Measurements from ENCODE around the gene NUAK1.
A peak's percentile ranks its signal among the peaks of the same experiment; 100 is the strongest.
"Not testable (repeated sequence)": the region's sequence is repeated elsewhere in the genome, so short reads cannot be mapped to it uniquely, and the experiment has no call there.

The NUAK1 gene

GRCh38 chr12:106147956-106148355, 9.2 kb upstream of the NUAK1 start:
- no peak for DNase-seq (ENCODE audit: low read depth in 2 of 2)

GRCh38 chr12:106146987-106147386, 8.2 kb upstream of the NUAK1 start:
- DNase-seq (ENCODE audit: low read depth in 2 of 2) = no peak

GRCh38 chr12:106145539-106146447, 7.0 kb upstream of the NUAK1 start:
- DNase-seq (ENCODE audit: low read depth in 2 of 2) = no peak

- no peak for DNase-seq (ENCODE audit: low read depth in 2 of 2)
These were observed 6.1 kb upstream of the NUAK1 start for GRCh38 chr12:106144847-106145246.

- DNase-seq (ENCODE audit: low read depth in 2 of 2) = no peak
These were observed 4.0 kb upstream of the NUAK1 start for GRCh38 chr12:106142591-106143261.

GRCh38 chr12:106141920-106142319, 3.2 kb upstream of the NUAK1 start:
- not testable (repeated sequence) for DNase-seq (ENCODE audit: low read depth in 2 of 2)

- no peak for DNase-seq (ENCODE audit: low read depth in 2 of 2)
These were observed 2.7 kb upstream of the NUAK1 start for GRCh38 chr12:106141452-106141851.

GRCh38 chr12:106141003-106141402, 2.2 kb upstream of the NUAK1 start:
- no peak for DNase-seq (ENCODE audit: low read depth in 2 of 2)

GRCh38 chr12:106140223-106140986, 1.7 kb upstream of the NUAK1 start:
- no peak for DNase-seq (ENCODE audit: low read depth in 2 of 2)

GRCh38 chr12:106139422-106140171, 843 bp upstream of the NUAK1 start:
- DNase-seq (ENCODE audit: low read depth in 2 of 2) = peak in 1 of 2 donors; percentile 13

- DNase-seq (ENCODE audit: low read depth in 2 of 2) = no peak
These were observed 459 bp downstream of the NUAK1 start for GRCh38 chr12:106138357-106138632.

GRCh38 chr12:106137530-106138356, 1.0 kb downstream of the NUAK1 start:
- DNase-seq (ENCODE audit: low read depth in 2 of 2) = no peak

GRCh38 chr12:106136263-106136662, 2.5 kb downstream of the NUAK1 start:
- DNase-seq (ENCODE audit: low read depth in 2 of 2) = peak; percentile 29 to 34

GRCh38 chr12:106135781-106136180, 3.0 kb downstream of the NUAK1 start:
- DNase-seq (ENCODE audit: low read depth in 2 of 2) = no peak

- no peak for DNase-seq (ENCODE audit: low read depth in 2 of 2)
These were observed 3.7 kb downstream of the NUAK1 start for GRCh38 chr12:106135075-106135474.

- no peak for DNase-seq (ENCODE audit: low read depth in 2 of 2)
These were observed 4.3 kb downstream of the NUAK1 start for GRCh38 chr12:106134294-106134949.

GRCh38 chr12:106133136-106134087, 5.3 kb downstream of the NUAK1 start:
- no peak for DNase-seq (ENCODE audit: low read depth in 2 of 2)

GRCh38 chr12:106132175-106133135, 6.3 kb downstream of the NUAK1 start:
- no peak for DNase-seq (ENCODE audit: low read depth in 2 of 2)

All from stimulated activated CD8-positive, alpha-beta memory T cell treated with anti-CD3 and anti-CD28 coated beads, Interleukin-15, amount 100 ng/mL, for 4 hours (primary cell).